Tibial nerve (tissue), 3 donors: ENCODE data around the gene GRM7.

Source experiments
- POLR2A ChIP-seq, 2 donors: fragments of 450-650 bp; IDR thresholded peaks; one replicate each; pipeline ENCODE4 v1.6.1; 2017; ENCODE audit warnings: antibody characterized with exemption in 2 of 2, mild to moderate bottlenecking in 2 of 2, moderate library complexity in 2 of 2
- TF ChIP-seq, protein P1 (sequence below), 5 experiments: fragments of 200-600 bp in 3 of 5; fragments of 450-650 bp in 2 of 5; sonication (generic) in 3 of 5; IDR thresholded peaks; one replicate each; pipeline ENCODE4 v1.5.1; 2016 to 2019; ENCODE audit warnings: antibody characterized with exemption in 5 of 5, mild to moderate bottlenecking in 3 of 5, moderate library complexity in 2 of 5

DNA sequence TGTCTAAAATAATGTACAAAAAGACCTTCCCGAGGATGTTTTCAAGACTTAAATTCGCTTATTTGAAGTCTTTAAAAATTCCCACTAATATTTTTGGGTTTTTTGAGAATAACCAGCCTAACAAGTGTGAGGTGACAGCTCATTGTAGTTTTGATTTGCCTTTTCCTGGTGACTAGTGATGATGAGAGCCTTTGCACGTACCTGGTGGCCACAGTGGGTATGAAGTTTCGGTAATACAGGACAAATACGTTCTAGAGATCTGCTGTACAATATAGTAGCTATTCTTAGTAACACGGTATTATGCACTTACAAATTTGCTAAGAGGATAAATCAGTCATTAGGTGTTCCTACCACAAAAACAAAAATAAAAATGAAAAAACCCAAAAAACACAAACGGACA is 124.9 kb downstream of the GRM7 start:
- TF ChIP-seq POLR2A (IDR thresholded peaks at IDR 0.05): no peak
- TF ChIP-seq, protein P1, sequence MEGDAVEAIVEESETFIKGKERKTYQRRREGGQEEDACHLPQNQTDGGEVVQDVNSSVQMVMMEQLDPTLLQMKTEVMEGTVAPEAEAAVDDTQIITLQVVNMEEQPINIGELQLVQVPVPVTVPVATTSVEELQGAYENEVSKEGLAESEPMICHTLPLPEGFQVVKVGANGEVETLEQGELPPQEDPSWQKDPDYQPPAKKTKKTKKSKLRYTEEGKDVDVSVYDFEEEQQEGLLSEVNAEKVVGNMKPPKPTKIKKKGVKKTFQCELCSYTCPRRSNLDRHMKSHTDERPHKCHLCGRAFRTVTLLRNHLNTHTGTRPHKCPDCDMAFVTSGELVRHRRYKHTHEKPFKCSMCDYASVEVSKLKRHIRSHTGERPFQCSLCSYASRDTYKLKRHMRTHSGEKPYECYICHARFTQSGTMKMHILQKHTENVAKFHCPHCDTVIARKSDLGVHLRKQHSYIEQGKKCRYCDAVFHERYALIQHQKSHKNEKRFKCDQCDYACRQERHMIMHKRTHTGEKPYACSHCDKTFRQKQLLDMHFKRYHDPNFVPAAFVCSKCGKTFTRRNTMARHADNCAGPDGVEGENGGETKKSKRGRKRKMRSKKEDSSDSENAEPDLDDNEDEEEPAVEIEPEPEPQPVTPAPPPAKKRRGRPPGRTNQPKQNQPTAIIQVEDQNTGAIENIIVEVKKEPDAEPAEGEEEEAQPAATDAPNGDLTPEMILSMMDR (IDR thresholded peaks at IDR 0.05): no peak
